A549 (cell line): Measurements from ENCODE around the gene APRT. TPM values are rescaled to one million over a fixed set of nuclear protein-coding genes. Genes with fewer than 3 reads are reported as not detected.

Experiments used
- ATAC-seq, 2 experiments: fragments of 200-7000 bp in 1 of 2; fragments of >200 bp in 1 of 2; cut with Nextera tagmentation in 1 of 2; cut with Tn5 transposase in 1 of 2; 3 replicates each; pipeline versions ENCODE4 v1.8.0 to v1.9.1; 2018 to 2020; ENCODE audit warnings: mild to moderate bottlenecking in 1 of 2, moderate library complexity in 1 of 2
- CTCF ChIA-PET: fragments of 300-600 bp; sonication (Branson Sonifier 250); formaldehyde crosslinking; extraction: SDS; loops from one replicate; lab custom pipeline; 2021; ENCODE audit warnings: antibody characterized with exemption, inconsistent platforms; lab: Yijun Ruan, JAX
- POLR2A ChIA-PET: fragments of 350-600 bp; formaldehyde crosslinking; extraction: SDS; loops from one replicate; lab custom pipeline; 2021; ENCODE audit warnings: antibody characterized with exemption, inconsistent platforms; lab: Yijun Ruan, JAX
- DNase-seq, 2 experiments: peaks; one replicate each; pipeline versions ENCODE4 v3.0.0 to v3.0.0-alpha.2; 2011 to 2016; ENCODE audit warnings: low read depth in 1 of 2, low spot score in 1 of 2
- FAIRE-seq: peaks from 2 replicates; lab custom pipeline; 2011; peaks lifted over from hg19 to GRCh38; lab: Jason Lieb, UNC
- H3K27ac ChIP-seq, 2 experiments: fragments of >200 bp; sonication (Bioruptor Twin); formaldehyde crosslinking; 3 replicates each; pipeline ENCODE4 v1.5.1; 2016 to 2017
- H3K4me1 ChIP-seq: fragments of >200 bp; sonication (Bioruptor Twin); formaldehyde crosslinking; 3 replicates; pipeline ENCODE4 v1.6.1; 2016
- H3K4me2 ChIP-seq: fragments of >200 bp; sonication (Bioruptor Twin); formaldehyde crosslinking; 3 replicates; pipeline ENCODE4 v1.6.1; 2016
- H3K4me3 ChIP-seq: fragments of >200 bp; sonication (Bioruptor Twin); formaldehyde crosslinking; 3 replicates; pipeline ENCODE4 v1.5.1; 2016
- H3K9me3 ChIP-seq: fragments of >200 bp; sonication (Bioruptor Twin); formaldehyde crosslinking; 3 replicates; pipeline ENCODE4 v1.6.1; 2016
- ATOH8 ChIP-seq: fragments of 250-450 bp; sonication (Bioruptor Pico); IDR thresholded peaks from 2 replicates; pipeline ENCODE4 v1.5.0; 2020; ENCODE audit warnings: low read depth, mild to moderate bottlenecking, moderate library complexity
- CBX8 ChIP-seq: fragments of 200-600 bp; sonication (generic); IDR thresholded peaks from 2 replicates; pipeline ENCODE4 v1.6.1; 2016
- CHD2 ChIP-seq: fragments of 150-350 bp; IDR thresholded peaks from 2 replicates; pipeline ENCODE4 v1.6.1; 2014; ENCODE audit warnings: low read length; ENCODE audit not compliant: partially characterized antibody
- ELK1 ChIP-seq: fragments of 150-350 bp; IDR thresholded peaks from 2 replicates; pipeline ENCODE4 v1.6.1; 2014; ENCODE audit warnings: low read depth, mild to moderate bottlenecking, low read length
- FOSB ChIP-seq: fragments of 250-450 bp; sonication (Bioruptor Pico); IDR thresholded peaks from 2 replicates; pipeline ENCODE4 v1.5.0; 2020; ENCODE audit warnings: mild to moderate bottlenecking, moderate library complexity
- GATA3 ChIP-seq: IDR thresholded peaks from 2 replicates; pipeline ENCODE4 v1.6.1; 2012; ENCODE audit warnings: borderline replicate concordance
- HES2 ChIP-seq: fragments of >200 bp; sonication (Bioruptor Twin); formaldehyde crosslinking; IDR thresholded peaks from 2 replicates; pipeline ENCODE4 v1.6.1; 2016
- HMGXB4 ChIP-seq: fragments of 250-450 bp; sonication (Bioruptor Pico); IDR thresholded peaks from 2 replicates; pipeline ENCODE4 v1.5.0; 2021; ENCODE audit warnings: mild to moderate bottlenecking, moderate library complexity, borderline replicate concordance
- HOXB5 ChIP-seq: fragments of 250-450 bp; sonication (Bioruptor Pico); IDR thresholded peaks from 2 replicates; pipeline ENCODE4 v1.5.0; 2020; ENCODE audit warnings: mild to moderate bottlenecking, moderate library complexity
- MYC ChIP-seq: IDR thresholded peaks from 2 replicates; pipeline ENCODE4 v1.6.1; 2012; ENCODE audit warnings: mild to moderate bottlenecking, inconsistent platforms, low read length, improper control_type of control experiment, borderline replicate concordance
- NPAS2 ChIP-seq: fragments of 250-450 bp; sonication (Bioruptor Pico); IDR thresholded peaks from 2 replicates; pipeline ENCODE4 v1.8.0; 2022; ENCODE audit warnings: mild to moderate bottlenecking, moderate library complexity, borderline replicate concordance
- NR3C1 ChIP-seq: fragments of >200 bp; sonication (Bioruptor Twin); formaldehyde crosslinking; IDR thresholded peaks from 3 replicates; pipeline ENCODE4 v1.6.1; 2017
- PBX3 ChIP-seq: IDR thresholded peaks from 2 replicates; pipeline ENCODE4 v1.6.1; 2012
- PHF8 ChIP-seq: fragments of 200-600 bp; sonication (generic); IDR thresholded peaks from 2 replicates; pipeline ENCODE4 v1.6.1; 2016; ENCODE audit warnings: low read depth, mild to moderate bottlenecking, antibody characterized with exemption, moderate library complexity, borderline replicate concordance
- POLR2A ChIP-seq: IDR thresholded peaks from 2 replicates; pipeline ENCODE4 v1.6.1; 2012; ENCODE audit warnings: mild to moderate bottlenecking, low read length
- RCOR1 ChIP-seq: fragments of 150-350 bp; IDR thresholded peaks from 2 replicates; pipeline ENCODE4 v1.6.1; 2014; ENCODE audit warnings: antibody characterized with exemption, low read length, low read depth
- RFX5 ChIP-seq: fragments of 450-650 bp; IDR thresholded peaks from 2 replicates; pipeline ENCODE4 v1.7.1; 2014; ENCODE audit warnings: antibody characterized with exemption, mild to moderate bottlenecking, moderate library complexity
- SREBF2 ChIP-seq: fragments of 450-650 bp; IDR thresholded peaks from 2 replicates; pipeline ENCODE4 v1.6.1; 2014; ENCODE audit warnings: mild to moderate bottlenecking, moderate library complexity
- ZC3H11A ChIP-seq: fragments of 450-650 bp; IDR thresholded peaks from 2 replicates; pipeline ENCODE4 v1.6.1; 2014; ENCODE audit warnings: antibody characterized with exemption, mild to moderate bottlenecking
- ZFP36 ChIP-seq: fragments of 450-650 bp; IDR thresholded peaks from 2 replicates; pipeline ENCODE4 v1.6.1; 2014; ENCODE audit warnings: borderline replicate concordance; ENCODE audit not compliant: partially characterized antibody
- ZNF302 ChIP-seq: fragments of 250-450 bp; sonication (Bioruptor Pico); IDR thresholded peaks from 2 replicates; pipeline ENCODE4 v1.9.0; 2021; ENCODE audit warnings: inconsistent platforms, mild to moderate bottlenecking, moderate library complexity
- whole genome bisulfite sequencing: methylation state at CpG from one replicate; pipeline ENCODE4 v1.1.6; 2017; ENCODE audit errors: missing lambda C conversion rate; 5-methylcytosine and 5-hydroxymethylcytosine counted together
- polyA plus RNA-seq, 4 experiments: library from polyadenylated mRNA; depleted of rRNA in 3 of 4; stranded (reverse); fragments of >200 nt; fragmentation: RNase III in 1 of 4; extraction: RNeasy Plus Mini Kit Qiagen cat#74134 plus additional on column Dnase treatment in 1 of 4; gene quantifications; 2 replicates in 3 of 4; 3 replicates in 1 of 4; pipeline ENCODE4 v1.2.3, GENCODE V29; 2011 to 2017
- TF ChIP-seq, protein P1 (sequence below): IDR thresholded peaks from 2 replicates; pipeline ENCODE4 v1.6.1; 2012; ENCODE audit warnings: low read depth, borderline replicate concordance
- TF ChIP-seq, protein P2 (sequence below): IDR thresholded peaks from 2 replicates; pipeline ENCODE4 v1.6.1; 2012
- TF ChIP-seq, protein P3 (sequence below): fragments of >200 bp; sonication (Bioruptor Twin); formaldehyde crosslinking; IDR thresholded peaks from 3 replicates; pipeline ENCODE4 v1.6.1; 2016
- TF ChIP-seq, protein P4 (sequence below): fragments of 450-650 bp; IDR thresholded peaks from 2 replicates; pipeline ENCODE4 v1.6.1; 2014; ENCODE audit warnings: antibody characterized with exemption

The APRT gene
- polyA plus RNA-seq, 2 of the 4 experiments (the other 2 are of a cell fraction), result 115 to 258 TPM

- WGBS, result 96% methylated on average over 13 of the region's 13 CpGs
- H3K27ac ChIP-seq, result no peak overlapping the region
- no peak for FAIRE-seq
- TF ChIP-seq, protein P1, sequence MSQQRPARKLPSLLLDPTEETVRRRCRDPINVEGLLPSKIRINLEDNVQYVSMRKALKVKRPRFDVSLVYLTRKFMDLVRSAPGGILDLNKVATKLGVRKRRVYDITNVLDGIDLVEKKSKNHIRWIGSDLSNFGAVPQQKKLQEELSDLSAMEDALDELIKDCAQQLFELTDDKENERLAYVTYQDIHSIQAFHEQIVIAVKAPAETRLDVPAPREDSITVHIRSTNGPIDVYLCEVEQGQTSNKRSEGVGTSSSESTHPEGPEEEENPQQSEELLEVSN, result no peak
- no peak for TF ChIP-seq MYC
- no peak for TF ChIP-seq FOSB (CRISPR knock-in tag)
- TF ChIP-seq HES2, result no peak
- TF ChIP-seq ZC3H11A, result no peak
- TF ChIP-seq, all 56 proteins: peak for 0
- H3K4me1 ChIP-seq, result no peaks in the 10 kb centered on the region
- POLR2A ChIA-PET, result no interaction called here
- H3K4me3 ChIP-seq, result no peak overlapping the region
- no peaks in the 10 kb centered on the region for H3K9me3 ChIP-seq
- CTCF ChIA-PET, result interaction anchor here (1.0 to 1.7 kb wide), 2 partner anchors 15 to 90 kb away, joined by 3 read pairs; no protein-coding TSS in a partner anchor
- H3K4me2 ChIP-seq, result no peak overlapping the region
- no peak for ATAC-seq
- DNase-seq, result no peak
Observed at GRCh38 chr16:88833086-88833485, 21.4 kb upstream of the APRT start.

GRCh38 chr16:88831838-88832237 is 20.1 kb upstream of the APRT start:
- ATAC-seq, result peak; percentile 73 to 75
- Histone ChIP-seq H3K4me2 (no peak overlapping the region), H3K27ac (no peak overlapping the region), H3K4me1 (no peaks in the 10 kb centered on the region), H3K9me3 (no peaks in the 10 kb centered on the region), H3K4me3 (no peak overlapping the region)
- 80% methylated on average over 12 of the region's 13 CpGs for WGBS
- no peak for FAIRE-seq
- ChIA-PET CTCF (interaction anchor here (1.7 kb wide), 1 partner anchor 89 kb away, joined by 3 read pairs; no protein-coding TSS in a partner anchor), POLR2A (no interaction called here)
- TF ChIP-seq GATA3 (no peak), NR3C1 (no peak), RFX5 (no peak), CBX8 (no peak), SREBF2 (no peak), CHD2 (no peak), ATOH8 (CRISPR knock-in tag) (no peak), ZC3H11A (no peak), ZFP36 (no peak), MYC (no peak), RCOR1 (no peak), PHF8 (no peak), HOXB5 (CRISPR knock-in tag) (no peak), ELK1 (no peak), PBX3 (no peak), NPAS2 (CRISPR knock-in tag) (no peak), ZNF302 (CRISPR knock-in tag) (no peak)
- TF ChIP-seq, protein P2, sequence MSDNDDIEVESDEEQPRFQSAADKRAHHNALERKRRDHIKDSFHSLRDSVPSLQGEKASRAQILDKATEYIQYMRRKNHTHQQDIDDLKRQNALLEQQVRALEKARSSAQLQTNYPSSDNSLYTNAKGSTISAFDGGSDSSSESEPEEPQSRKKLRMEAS, result no peak
- no peak for DNase-seq

- FAIRE-seq (no peak), DNase-seq (no peak), ATAC-seq (no peak)
- ChIA-PET CTCF (interaction anchor here (0.6 to 1.5 kb wide), 3 partner anchors 9 to 378 kb away, joined by 3 to 4 read pairs (median 3); no protein-coding TSS in a partner anchor), POLR2A (interaction anchor here (0.5 kb wide), 1 partner anchor 362 kb away, joined by 5 read pairs; no protein-coding TSS in a partner anchor)
- H3K4me3 ChIP-seq, result no peak overlapping the region
- WGBS, result 76% methylated on average over 11 of the region's 14 CpGs
- no peaks in the 10 kb centered on the region for H3K9me3 ChIP-seq
- H3K27ac ChIP-seq, result no peak overlapping the region
- no peaks in the 10 kb centered on the region for H3K4me1 ChIP-seq
- H3K4me2 ChIP-seq, result no peak overlapping the region
- no peak for TF ChIP-seq HMGXB4 (CRISPR knock-in tag)
- TF ChIP-seq ELK1, result no peak
- TF ChIP-seq, protein P3, sequence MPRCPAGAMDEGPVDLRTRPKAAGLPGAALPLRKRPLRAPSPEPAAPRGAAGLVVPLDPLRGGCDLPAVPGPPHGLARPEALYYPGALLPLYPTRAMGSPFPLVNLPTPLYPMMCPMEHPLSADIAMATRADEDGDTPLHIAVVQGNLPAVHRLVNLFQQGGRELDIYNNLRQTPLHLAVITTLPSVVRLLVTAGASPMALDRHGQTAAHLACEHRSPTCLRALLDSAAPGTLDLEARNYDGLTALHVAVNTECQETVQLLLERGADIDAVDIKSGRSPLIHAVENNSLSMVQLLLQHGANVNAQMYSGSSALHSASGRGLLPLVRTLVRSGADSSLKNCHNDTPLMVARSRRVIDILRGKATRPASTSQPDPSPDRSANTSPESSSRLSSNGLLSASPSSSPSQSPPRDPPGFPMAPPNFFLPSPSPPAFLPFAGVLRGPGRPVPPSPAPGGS, result no peak
- TF ChIP-seq, protein P4, sequence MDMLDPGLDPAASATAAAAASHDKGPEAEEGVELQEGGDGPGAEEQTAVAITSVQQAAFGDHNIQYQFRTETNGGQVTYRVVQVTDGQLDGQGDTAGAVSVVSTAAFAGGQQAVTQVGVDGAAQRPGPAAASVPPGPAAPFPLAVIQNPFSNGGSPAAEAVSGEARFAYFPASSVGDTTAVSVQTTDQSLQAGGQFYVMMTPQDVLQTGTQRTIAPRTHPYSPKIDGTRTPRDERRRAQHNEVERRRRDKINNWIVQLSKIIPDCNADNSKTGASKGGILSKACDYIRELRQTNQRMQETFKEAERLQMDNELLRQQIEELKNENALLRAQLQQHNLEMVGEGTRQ, result no peak
- TF ChIP-seq POLR2A, result no peak
Observed at GRCh38 chr16:88830783-88831182, 19.1 kb upstream of the APRT start.
